GM18502 (cell line): Measurements from ENCODE around the gene ADAMTS8.

Experiments used
- ATAC-seq: cut with Tn5 transposase; IDR thresholded peaks from one replicate; pipeline ENCODE4 v1.9.1; 2021; ENCODE audit warnings: mild to moderate bottlenecking; ENCODE audit not compliant: unreplicated experiment, poor library complexity

The ADAMTS8 gene

GRCh38 chr11:130428316-130429119 is at the start of gene ADAMTS8:
ADAMTS8 (minus strand) TSS chr11:130428609; CDS start chr11:130428286, 323 bp downstream.
- no peak for ATAC-seq

GRCh38 chr11:130477586-130478203 is 49.3 kb upstream of the ADAMTS8 start:
- no peak for ATAC-seq

GRCh38 chr11:130476922-130477491 is 48.6 kb upstream of the ADAMTS8 start:
- no peak for ATAC-seq

GRCh38 chr11:130476200-130476921 is 48.0 kb upstream of the ADAMTS8 start:
- no peak for ATAC-seq

GRCh38 chr11:130475426-130476053 is 47.1 kb upstream of the ADAMTS8 start:
- no peak for ATAC-seq

- ATAC-seq: no peak
These were observed 46.4 kb upstream of the ADAMTS8 start for GRCh38 chr11:130474637-130475400.

GRCh38 chr11:130473795-130474377 is 45.5 kb upstream of the ADAMTS8 start:
- ATAC-seq: no peak

GRCh38 chr11:130473056-130473794 is 44.8 kb upstream of the ADAMTS8 start:
- ATAC-seq: no peak

GRCh38 chr11:130472434-130472961 is 44.1 kb upstream of the ADAMTS8 start:
- ATAC-seq: no peak

GRCh38 chr11:130471731-130472433 is 43.5 kb upstream of the ADAMTS8 start:
- no peak for ATAC-seq

- no peak for ATAC-seq
These were observed 42.7 kb upstream of the ADAMTS8 start for GRCh38 chr11:130470832-130471706.

- no peak for ATAC-seq
These were observed 40.8 kb upstream of the ADAMTS8 start for GRCh38 chr11:130469181-130469580.

GRCh38 chr11:130467116-130467900 is 38.9 kb upstream of the ADAMTS8 start:
- ATAC-seq: no peak

- ATAC-seq: no peak
These were observed 36.9 kb upstream of the ADAMTS8 start for GRCh38 chr11:130465263-130465662.

- no peak for ATAC-seq
These were observed 35.9 kb upstream of the ADAMTS8 start for GRCh38 chr11:130464291-130464812.

- ATAC-seq: no peak
These were observed 34.5 kb upstream of the ADAMTS8 start for GRCh38 chr11:130462931-130463330.
